ES-I3 (cell line): ENCODE data around the gene FGG.

ENCODE experiments used
- H3K36me3 ChIP-seq: 2 replicates; pipeline ENCODE4 v1.6.1; 2013; ENCODE audit warnings: mild to moderate bottlenecking, low read length, control low read depth, moderate library complexity; ENCODE audit not compliant: insufficient read depth
- H3K4me1 ChIP-seq: 2 replicates; pipeline ENCODE4 v1.6.1; 2013; ENCODE audit warnings: mild to moderate bottlenecking, control low read depth, low read length; ENCODE audit not compliant: insufficient read depth
- H3K9ac ChIP-seq: 2 replicates; pipeline ENCODE4 v1.6.1; 2013; ENCODE audit warnings: low read depth, mild to moderate bottlenecking, low read length, moderate library complexity
- H3K9me3 ChIP-seq: 2 replicates; pipeline ENCODE4 v1.6.1; 2013; ENCODE audit warnings: mild to moderate bottlenecking, low read length, moderate library complexity; ENCODE audit not compliant: control insufficient read depth, insufficient read depth

Gene FGG

DNA sequence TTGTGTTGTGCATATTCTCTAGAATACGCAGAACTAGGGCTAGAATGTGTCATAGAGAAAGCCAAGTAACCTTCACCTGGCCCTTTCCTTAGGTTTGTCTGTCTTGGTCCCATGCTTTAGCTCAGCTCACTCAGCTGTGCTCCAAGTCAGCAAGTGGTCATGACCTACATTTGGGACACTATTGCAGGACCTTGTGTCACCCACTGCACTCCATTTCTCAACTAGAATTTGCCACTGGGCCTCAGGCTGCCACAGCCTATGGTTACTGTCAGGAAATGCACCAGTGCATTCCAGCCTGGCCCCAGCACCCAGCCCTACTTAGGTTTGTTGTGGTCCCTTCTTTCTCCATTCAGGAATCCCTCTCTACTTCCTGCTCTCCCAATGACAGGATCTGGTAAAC lies 7.7 kb upstream of the FGG start:
- Histone ChIP-seq H3K36me3 (no peaks in the 10 kb centered on the region), H3K9ac (no peak overlapping the region), H3K4me1 (no peaks in the 10 kb centered on the region), H3K9me3 (no peaks in the 10 kb centered on the region)

DNA sequence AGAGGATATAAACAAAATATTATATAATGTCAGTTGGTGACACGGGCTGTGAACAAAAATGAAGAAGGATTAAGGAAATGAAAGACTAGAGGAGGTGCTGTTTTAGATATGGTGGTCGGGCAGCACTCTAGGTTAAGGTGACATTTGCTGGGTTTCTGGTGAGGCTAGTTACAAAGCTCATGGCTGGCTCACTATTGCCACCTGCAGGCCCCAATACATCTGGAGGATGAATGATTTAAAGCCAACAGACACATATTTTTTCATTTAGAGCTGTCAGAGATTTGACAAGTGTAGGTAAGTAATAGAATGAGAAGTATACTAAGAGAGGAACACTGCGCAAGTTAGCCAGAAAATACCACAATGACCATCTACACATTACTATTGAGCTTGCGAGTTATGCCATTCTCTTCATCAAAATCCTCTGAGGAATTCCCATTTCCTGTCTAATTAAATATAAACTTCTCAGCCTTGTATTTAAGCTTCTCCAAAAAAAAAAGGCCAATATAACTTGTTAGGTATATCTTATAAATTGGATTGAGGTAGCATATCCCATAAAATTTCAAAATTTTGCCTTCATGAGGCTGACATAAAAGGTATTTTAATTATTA lies 6.4 kb upstream of the FGG start:
- H3K9me3 ChIP-seq = no peaks in the 10 kb centered on the region
- no peaks in the 10 kb centered on the region for H3K4me1 ChIP-seq
- H3K9ac ChIP-seq = no peak overlapping the region
- H3K36me3 ChIP-seq = no peaks in the 10 kb centered on the region

GRCh38 chr4:154617820-154618317 lies 5.4 kb upstream of the FGG start:
- H3K36me3 ChIP-seq = no peaks in the 10 kb centered on the region
- H3K9me3 ChIP-seq = no peaks in the 10 kb centered on the region
- H3K9ac ChIP-seq = no peak overlapping the region
- no peaks in the 10 kb centered on the region for H3K4me1 ChIP-seq

DNA sequence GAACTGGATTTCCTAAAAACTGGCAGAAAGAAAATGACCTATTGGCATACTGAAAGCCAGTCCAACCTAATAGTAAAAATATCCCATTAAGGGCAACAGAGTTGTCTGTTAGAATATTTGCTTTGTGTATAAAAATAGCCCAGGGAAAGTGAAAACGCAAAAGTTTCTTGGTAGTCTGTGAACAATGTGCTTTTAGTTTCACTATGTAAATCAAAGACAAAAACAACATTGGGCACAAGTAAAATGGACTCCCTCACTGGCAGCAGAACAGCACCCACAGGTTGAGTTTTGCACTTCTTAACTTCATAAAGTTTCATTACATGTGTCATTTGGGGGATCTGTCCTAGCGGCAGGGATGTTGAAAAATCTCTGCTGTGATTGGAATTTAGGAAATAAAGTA lies 4.3 kb upstream of the FGG start:
- Histone ChIP-seq H3K9me3 (no peaks in the 10 kb centered on the region), H3K9ac (no peak overlapping the region), H3K4me1 (no peaks in the 10 kb centered on the region), H3K36me3 (no peaks in the 10 kb centered on the region)

DNA sequence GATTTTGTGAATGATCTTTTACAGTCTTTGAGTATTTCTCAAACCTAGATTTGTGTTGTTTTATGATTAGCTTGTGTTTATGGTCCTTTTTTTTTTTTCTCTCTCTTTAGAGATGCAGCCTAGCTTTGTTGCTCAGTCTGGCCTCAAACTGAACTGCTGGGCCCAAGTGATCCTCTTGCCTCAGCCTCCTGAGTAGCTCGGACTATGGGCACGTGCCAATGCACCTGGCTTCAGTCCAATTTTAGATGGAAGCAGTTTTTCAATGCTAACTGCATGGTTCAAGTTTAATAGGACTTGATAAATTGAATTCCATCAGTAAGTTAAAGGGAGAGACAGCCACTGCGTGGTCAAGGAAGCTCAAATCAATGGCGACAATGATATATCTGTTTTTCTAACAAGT lies 3.8 kb upstream of the FGG start:
- Histone ChIP-seq H3K36me3 (no peaks in the 10 kb centered on the region), H3K4me1 (no peaks in the 10 kb centered on the region), H3K9me3 (no peaks in the 10 kb centered on the region)

GRCh38 chr4:154615211-154615610 lies 2.8 kb upstream of the FGG start:
- no peak overlapping the region for H3K9ac ChIP-seq
- H3K4me1 ChIP-seq = no peaks in the 10 kb centered on the region
- H3K9me3 ChIP-seq = no peaks in the 10 kb centered on the region
- no peaks in the 10 kb centered on the region for H3K36me3 ChIP-seq

More for the DNA sequence above, 3.8 kb upstream of the FGG start:
- H3K9ac ChIP-seq = no peak overlapping the region

DNA sequence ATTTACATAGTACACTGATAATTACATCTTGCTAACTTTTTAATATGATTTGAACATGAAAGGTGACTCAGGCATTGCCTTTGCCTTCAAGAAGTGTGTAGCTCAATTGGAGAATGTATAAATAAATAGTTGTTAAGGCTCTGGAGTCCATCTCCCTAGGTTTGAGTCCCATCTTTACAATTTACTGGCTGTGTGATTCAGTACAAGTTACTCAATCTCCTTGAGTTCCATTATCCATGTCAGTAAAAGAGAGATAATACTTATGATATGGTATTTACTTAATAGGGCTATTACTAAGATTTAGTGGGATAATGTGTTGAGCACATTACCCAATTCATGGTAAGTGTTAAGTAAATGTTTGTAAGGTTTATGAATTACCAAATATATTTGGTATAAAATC lies 1.9 kb upstream of the FGG start:
- Histone ChIP-seq H3K9me3 (no peaks in the 10 kb centered on the region), H3K36me3 (no peaks in the 10 kb centered on the region), H3K4me1 (no peaks in the 10 kb centered on the region), H3K9ac (no peak overlapping the region)

DNA sequence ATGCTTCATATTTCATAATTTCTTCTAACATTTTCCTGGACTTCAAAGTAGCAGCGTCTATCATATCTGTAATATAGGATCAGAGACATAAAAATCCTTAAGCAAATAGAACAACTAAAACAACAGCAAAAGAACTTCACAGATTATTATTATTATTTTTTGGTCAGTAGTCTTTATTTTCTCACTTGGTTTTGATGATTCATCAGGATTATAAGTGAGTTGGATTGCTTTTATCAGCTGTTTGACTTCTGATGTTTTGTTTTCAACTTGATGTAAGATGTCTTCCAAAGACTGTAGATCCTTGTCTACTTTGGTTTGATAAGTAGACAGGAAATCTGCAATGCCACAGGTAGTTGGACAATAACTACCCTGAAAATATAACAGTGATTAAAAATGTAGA lies 623 bp downstream of the FGG start:
- Histone ChIP-seq H3K36me3 (no peaks in the 10 kb centered on the region), H3K9ac (no peak overlapping the region), H3K4me1 (no peaks in the 10 kb centered on the region), H3K9me3 (no peaks in the 10 kb centered on the region)

- H3K4me1 ChIP-seq = no peaks in the 10 kb centered on the region
- no peaks in the 10 kb centered on the region for H3K36me3 ChIP-seq
- H3K9ac ChIP-seq = no peak overlapping the region
Observed at GRCh38 chr4:154610582-154610981, 1.9 kb downstream of the FGG start.

GRCh38 chr4:154609532-154609931 lies 2.9 kb downstream of the FGG start:
- H3K9me3 ChIP-seq = no peaks in the 10 kb centered on the region
- H3K9ac ChIP-seq = no peak overlapping the region
- H3K36me3 ChIP-seq = no peaks in the 10 kb centered on the region
- H3K4me1 ChIP-seq = no peaks in the 10 kb centered on the region

More at GRCh38 chr4:154610582-154610981, 1.9 kb downstream of the FGG start:
- no peaks in the 10 kb centered on the region for H3K9me3 ChIP-seq

- Histone ChIP-seq H3K4me1 (no peaks in the 10 kb centered on the region), H3K9ac (no peak overlapping the region), H3K36me3 (no peaks in the 10 kb centered on the region), H3K9me3 (no peaks in the 10 kb centered on the region)
Observed at GRCh38 chr4:154608361-154609252, 3.8 kb downstream of the FGG start.

DNA sequence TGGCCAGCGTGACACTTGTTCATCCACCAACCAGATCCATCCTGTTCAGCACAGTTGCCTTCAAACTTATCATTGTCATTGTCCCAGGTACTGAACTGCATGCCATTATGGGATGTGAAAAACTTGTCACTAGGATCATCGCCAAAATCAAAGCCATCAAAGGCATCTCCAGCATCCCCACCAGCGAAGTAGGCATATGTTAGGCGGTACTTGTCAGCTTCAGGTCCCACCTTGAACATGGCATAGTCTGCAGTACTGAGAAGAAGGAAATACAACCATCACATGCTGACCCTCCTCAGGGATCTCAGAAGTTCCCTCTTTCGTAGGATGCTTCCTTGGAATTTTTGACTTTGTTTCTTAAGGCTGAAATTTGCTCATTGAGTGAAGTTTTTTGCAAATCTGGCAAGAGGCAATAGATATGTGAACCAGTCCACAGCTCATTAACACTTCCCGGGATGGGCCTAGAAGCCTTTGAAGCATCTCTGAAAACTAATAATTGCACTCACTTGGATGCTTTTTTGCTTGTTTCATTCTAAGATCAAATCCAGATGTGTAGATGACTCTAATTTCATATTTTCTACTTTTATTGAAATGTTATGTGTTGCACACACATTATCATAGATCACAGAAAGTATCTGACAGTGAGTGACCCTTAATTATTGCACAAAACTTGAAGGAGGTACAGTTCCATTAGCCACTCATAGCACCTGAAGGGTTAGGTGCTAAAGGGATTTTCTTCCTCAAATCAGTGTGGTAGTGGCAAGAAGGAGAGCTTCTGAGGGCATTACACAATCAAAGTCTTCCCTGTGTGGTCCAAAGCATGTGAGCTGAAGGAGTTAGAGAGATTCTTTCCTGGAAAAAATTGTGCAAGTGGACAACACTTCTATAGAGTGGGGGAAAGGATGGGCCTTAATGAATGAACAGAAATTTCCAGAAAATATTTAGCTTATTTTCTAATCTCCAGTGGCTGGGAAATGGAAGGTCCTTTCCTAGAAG lies 5.4 kb downstream of the FGG start:
- no peaks in the 10 kb centered on the region for H3K36me3 ChIP-seq
- H3K4me1 ChIP-seq = no peaks in the 10 kb centered on the region; the same call in 1 of the 2 replicates
- H3K9ac ChIP-seq = no peak overlapping the region
- no peaks in the 10 kb centered on the region for H3K9me3 ChIP-seq

- H3K9ac ChIP-seq = no peak overlapping the region
- H3K9me3 ChIP-seq = no peaks in the 10 kb centered on the region
- H3K4me1 ChIP-seq = no peaks in the 10 kb centered on the region; the same call in 1 of the 2 replicates
- no peaks in the 10 kb centered on the region for H3K36me3 ChIP-seq
Observed at GRCh38 chr4:154604696-154605200, 7.7 kb downstream of the FGG start.
